ENCODE results near the gene LRRC9. TPM values are rescaled to one million over a fixed set of nuclear protein-coding genes. Genes with fewer than 3 reads are reported as not detected.

LRRC9 gene
- total and polyA plus RNA-seq, 2 experiments from 2014 or later, result 2.2 to 3.1 TPM

DNA sequence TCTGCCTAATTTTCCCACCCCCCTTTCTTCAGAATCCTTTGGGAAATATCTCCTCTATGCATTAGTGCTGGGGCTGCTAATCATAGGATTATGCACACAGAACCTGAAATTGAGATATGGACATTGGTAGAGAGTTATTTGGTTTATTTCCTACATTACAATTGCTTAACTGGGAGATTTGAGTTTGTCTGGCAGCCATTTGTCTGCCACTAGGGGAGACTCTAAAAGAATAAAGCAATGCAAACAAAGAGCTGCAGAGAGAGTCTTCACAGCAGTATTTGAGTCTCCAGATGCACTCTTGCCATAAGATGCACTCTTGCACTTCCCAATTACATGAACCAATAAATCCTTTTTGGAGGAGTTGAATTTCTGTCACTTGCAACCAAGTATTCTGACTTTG lies 159.8 kb downstream of the LRRC9 start:
- TF ChIP-seq, protein P1, sequence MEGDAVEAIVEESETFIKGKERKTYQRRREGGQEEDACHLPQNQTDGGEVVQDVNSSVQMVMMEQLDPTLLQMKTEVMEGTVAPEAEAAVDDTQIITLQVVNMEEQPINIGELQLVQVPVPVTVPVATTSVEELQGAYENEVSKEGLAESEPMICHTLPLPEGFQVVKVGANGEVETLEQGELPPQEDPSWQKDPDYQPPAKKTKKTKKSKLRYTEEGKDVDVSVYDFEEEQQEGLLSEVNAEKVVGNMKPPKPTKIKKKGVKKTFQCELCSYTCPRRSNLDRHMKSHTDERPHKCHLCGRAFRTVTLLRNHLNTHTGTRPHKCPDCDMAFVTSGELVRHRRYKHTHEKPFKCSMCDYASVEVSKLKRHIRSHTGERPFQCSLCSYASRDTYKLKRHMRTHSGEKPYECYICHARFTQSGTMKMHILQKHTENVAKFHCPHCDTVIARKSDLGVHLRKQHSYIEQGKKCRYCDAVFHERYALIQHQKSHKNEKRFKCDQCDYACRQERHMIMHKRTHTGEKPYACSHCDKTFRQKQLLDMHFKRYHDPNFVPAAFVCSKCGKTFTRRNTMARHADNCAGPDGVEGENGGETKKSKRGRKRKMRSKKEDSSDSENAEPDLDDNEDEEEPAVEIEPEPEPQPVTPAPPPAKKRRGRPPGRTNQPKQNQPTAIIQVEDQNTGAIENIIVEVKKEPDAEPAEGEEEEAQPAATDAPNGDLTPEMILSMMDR (conservative IDR thresholded peaks at IDR 0.05; ENCODE audit: low read depth in 2 of 2), result peak in 1 of 2 experiments; percentile 46; a peak in 3 of 4 replicates
- no peak for TF ChIP-seq ZNF331 (CRISPR knock-in tag; IDR thresholded peaks at IDR 0.05; ENCODE audit: low read depth)
- Histone ChIP-seq H3K27me3 (ENCODE audit: insufficient read depth) (no peaks in the 10 kb centered on the region), H3F3A (replicated peaks; ENCODE audit: low read depth) (no peaks in the 10 kb centered on the region), H3K4me3 (no peak overlapping the region), H4K20me1 (replicated peaks; ENCODE audit: insufficient read depth) (no peaks in the 10 kb centered on the region), H3K4me1 (ENCODE audit: insufficient read depth) (peaks cover 4% of the 10 kb centered on the region; the same call in 1 of the 2 replicates), H3K4me2 (no peak overlapping the region), H3K27ac (ENCODE audit: low read depth) (no peak overlapping the region), H2AFZ (0 out of 2 replicates have a peak overlapping the region, but pooled peaks have one; percentile 7), H3K36me3 (ENCODE audit: insufficient read depth) (no peaks in the 10 kb centered on the region), H3K9me2 (ENCODE audit: insufficient read depth) (0 out of 2 replicates have a peak, but pooled peaks cover 4% of the 10 kb centered on the region), H3K79me2 (replicated peaks; ENCODE audit: insufficient read depth) (no peaks in the 10 kb centered on the region)
- Mint-ChIP-seq H3K4me3 (no peak overlapping the region), H3K4me1 (peaks cover 9% of the 10 kb centered on the region), H3K9me3 (peaks cover 19% of the 10 kb centered on the region), H3K27me3 (ENCODE audit: insufficient read depth, low read depth, poor library complexity) (peaks cover 2% of the 10 kb centered on the region), H3K36me3 (ENCODE audit: low read depth) (no peaks in the 10 kb centered on the region), H3K27ac (no peak overlapping the region)
- peak; percentile 47 for DNase-seq (ENCODE audit: low spot score)
- peak; percentile 48; the same call in 1 of the 3 replicates for ATAC-seq

DNA sequence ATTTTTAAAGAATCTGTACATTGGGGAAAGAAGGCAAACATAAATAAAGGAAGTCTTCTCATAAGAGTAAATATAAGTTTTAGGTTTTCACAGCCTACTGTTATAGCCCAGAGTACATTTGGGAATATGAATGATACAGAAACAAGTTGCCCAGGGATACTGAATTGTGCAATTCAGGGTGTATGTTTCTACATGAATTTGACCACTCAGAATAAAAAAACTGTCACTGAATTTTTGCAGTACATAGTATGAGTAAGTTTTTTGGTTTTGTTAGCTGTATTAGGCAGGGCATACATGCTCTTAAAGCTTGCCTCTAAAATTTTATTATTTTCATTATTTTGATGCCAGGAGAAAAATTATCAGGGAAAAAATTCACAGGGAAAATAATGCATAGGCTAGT lies 165.1 kb downstream of the LRRC9 start:
- H3K27ac ChIP-seq (ENCODE audit: low read depth), result no peak overlapping the region
- H3K4me1 ChIP-seq (ENCODE audit: insufficient read depth), result peaks cover 8% of the 10 kb centered on the region; the same call in 1 of the 2 replicates
- Mint-ChIP-seq H3K36me3 (ENCODE audit: low read depth) (no peaks in the 10 kb centered on the region), H3K4me1 (peaks cover 9% of the 10 kb centered on the region), H3K9me3 (no peaks in the 10 kb centered on the region), H3K27ac (no peak overlapping the region; the same call in 1 of the 2 replicates), H3K27me3 (ENCODE audit: insufficient read depth, low read depth, poor library complexity) (peaks cover 3% of the 10 kb centered on the region), H3K4me3 (no peak overlapping the region)
- no peak for DNase-seq (ENCODE audit: low spot score)
- H3K9me2 ChIP-seq (ENCODE audit: insufficient read depth), result no peaks in the 10 kb centered on the region
- no peaks in the 10 kb centered on the region for H3K36me3 ChIP-seq (ENCODE audit: insufficient read depth)
- H3K27me3 ChIP-seq (ENCODE audit: insufficient read depth), result no peaks in the 10 kb centered on the region
- no peak overlapping the region for H3K4me2 ChIP-seq
- no peaks in the 10 kb centered on the region for H3K79me2 ChIP-seq (replicated peaks; ENCODE audit: insufficient read depth)
- H2AFZ ChIP-seq, result no peak overlapping the region
- H4K20me1 ChIP-seq (replicated peaks; ENCODE audit: insufficient read depth), result no peaks in the 10 kb centered on the region
- ATAC-seq, result no peak
- no peak overlapping the region for H3K4me3 ChIP-seq
- no peaks in the 10 kb centered on the region for H3F3A ChIP-seq (replicated peaks; ENCODE audit: low read depth)
- TF ChIP-seq, protein P1 (conservative IDR thresholded peaks at IDR 0.05; ENCODE audit: low read depth in 2 of 2), result no peak
- no peak for TF ChIP-seq POLR2AphosphoS5 (IDR thresholded peaks at IDR 0.05; ENCODE audit: low read depth)
- TF ChIP-seq REST (IDR thresholded peaks at IDR 0.05; ENCODE audit: unreplicated experiment), result no peak
- TF ChIP-seq ZNF331 (CRISPR knock-in tag; IDR thresholded peaks at IDR 0.05; ENCODE audit: low read depth), result no peak
